ENCODE data around the gene CAPS.

- TF ChIP-seq CTCF (IDR thresholded peaks at IDR 0.05) (no peak), POLR2A (IDR thresholded peaks at IDR 0.05) (no peak)
Measured at GRCh38 chr19:5880196-5880595, 33.9 kb upstream of the CAPS start.

Data from thyroid gland (tissue), 4 donors.